GM18517 (cell line): ENCODE measurements around the gene PIK3AP1.

Source experiments
- ATAC-seq: cut with Tn5 transposase; IDR thresholded peaks from one replicate; pipeline ENCODE4 v1.9.1; 2021; ENCODE audit warnings: mild to moderate bottlenecking, moderate library complexity; ENCODE audit not compliant: unreplicated experiment

The PIK3AP1 gene

GRCh38 chr10:96647466-96647865 lies 72.8 kb downstream of the PIK3AP1 start:
- ATAC-seq: no peak

- no peak for ATAC-seq
Observed at GRCh38 chr10:96646751-96647166, 73.6 kb downstream of the PIK3AP1 start.

GRCh38 chr10:96646301-96646700 lies 74.0 kb downstream of the PIK3AP1 start:
- ATAC-seq: no peak

GRCh38 chr10:96645191-96645721 lies 75.1 kb downstream of the PIK3AP1 start:
- no peak for ATAC-seq

- ATAC-seq: no peak
Observed at GRCh38 chr10:96643920-96644319, 76.4 kb downstream of the PIK3AP1 start.

GRCh38 chr10:96642973-96643372 lies 77.3 kb downstream of the PIK3AP1 start:
- ATAC-seq: no peak

- ATAC-seq: no peak
Observed at GRCh38 chr10:96642530-96642929, 77.8 kb downstream of the PIK3AP1 start.

GRCh38 chr10:96641396-96642295 lies 78.7 kb downstream of the PIK3AP1 start:
- ATAC-seq: no peak

- no peak for ATAC-seq
Observed at GRCh38 chr10:96639899-96640298, 80.4 kb downstream of the PIK3AP1 start.

- no peak for ATAC-seq
Observed at GRCh38 chr10:96638696-96639095, 81.6 kb downstream of the PIK3AP1 start.

GRCh38 chr10:96638120-96638519 lies 82.2 kb downstream of the PIK3AP1 start:
- ATAC-seq: no peak

- no peak for ATAC-seq
Observed at GRCh38 chr10:96637709-96638108, 82.6 kb downstream of the PIK3AP1 start.

GRCh38 chr10:96636551-96636950 lies 83.8 kb downstream of the PIK3AP1 start:
- ATAC-seq: no peak

- no peak for ATAC-seq
Observed at GRCh38 chr10:96632974-96633710, 87.2 kb downstream of the PIK3AP1 start.

- ATAC-seq: no peak
Observed at GRCh38 chr10:96627292-96627691, 93.0 kb downstream of the PIK3AP1 start.

GRCh38 chr10:96626795-96627194 lies 93.5 kb downstream of the PIK3AP1 start:
- no peak for ATAC-seq

GRCh38 chr10:96625173-96625572 lies 95.1 kb downstream of the PIK3AP1 start:
- ATAC-seq: no peak

- ATAC-seq: no peak
Observed at GRCh38 chr10:96622013-96622787, 98.1 kb downstream of the PIK3AP1 start.

- ATAC-seq: no peak
Observed at GRCh38 chr10:96619796-96620773, 100.2 kb downstream of the PIK3AP1 start.

GRCh38 chr10:96619120-96619519 lies 101.2 kb downstream of the PIK3AP1 start:
- ATAC-seq: no peak
